Ishikawa (cell line): ENCODE results near the gene CPNE4.

Source experiments
- CEBPB ChIP-seq: IDR thresholded peaks from 2 replicates; pipeline ENCODE4 v1.6.1; 2012
- EGR1 ChIP-seq: IDR thresholded peaks from 2 replicates; pipeline ENCODE4 v1.6.1; 2012
- EP300 ChIP-seq: IDR thresholded peaks from 2 replicates; pipeline ENCODE4 v1.6.1; 2012; ENCODE audit warnings: borderline replicate concordance
- FOXM1 ChIP-seq: IDR thresholded peaks from 2 replicates; pipeline ENCODE4 v1.6.1; 2012; ENCODE audit warnings: low read depth, borderline replicate concordance
- MAX ChIP-seq: IDR thresholded peaks from 2 replicates; pipeline ENCODE4 v1.6.1; 2012
- NFIC ChIP-seq: IDR thresholded peaks from 2 replicates; pipeline ENCODE4 v1.6.1; 2012
- REST ChIP-seq: IDR thresholded peaks from 2 replicates; pipeline ENCODE4 v1.6.1; 2012; ENCODE audit warnings: low read depth, mild to moderate bottlenecking

DNA sequence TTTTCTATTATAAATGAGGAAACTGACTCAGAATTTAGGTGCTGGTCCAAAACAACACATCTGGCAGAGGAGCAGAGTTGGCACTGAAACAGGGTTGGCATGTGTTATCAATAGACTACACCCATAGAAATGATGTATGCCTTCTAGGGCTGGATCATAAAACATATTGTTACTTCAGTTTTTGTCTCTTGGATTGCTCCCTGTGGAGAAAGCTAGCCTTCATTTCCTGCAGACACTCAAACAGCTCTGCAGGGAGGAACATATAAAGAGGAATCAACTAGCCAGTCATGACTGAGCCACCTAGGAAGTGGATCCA is 531.5 kb downstream of the CPNE4 start:
- TF ChIP-seq EP300, result no peak
- TF ChIP-seq REST, result no peak
- no peak for TF ChIP-seq NFIC
- TF ChIP-seq CEBPB, result no peak
- no peak for TF ChIP-seq FOXM1
- TF ChIP-seq MAX, result no peak
- no peak for TF ChIP-seq EGR1
